GM18861 (cell line): Measurements from ENCODE around the gene IGFBP1.
A peak's percentile ranks its signal among the peaks of the same experiment; 100 is the strongest.

ENCODE experiments used
- ATAC-seq: cut with Tn5 transposase; IDR thresholded peaks from one replicate; pipeline ENCODE4 v1.9.1; 2021; ENCODE audit not compliant: unreplicated experiment

The IGFBP1 gene

GRCh38 chr7:45898222-45898621, 9.9 kb downstream of the IGFBP1 start:
- ATAC-seq: no peak

GRCh38 chr7:45901566-45901965, 13.3 kb downstream of the IGFBP1 start:
- no peak for ATAC-seq

GRCh38 chr7:45902820-45903219, 14.5 kb downstream of the IGFBP1 start:
- ATAC-seq: no peak

- ATAC-seq: no peak
Measured at GRCh38 chr7:45909561-45909960, 21.3 kb downstream of the IGFBP1 start.

GRCh38 chr7:45910855-45911254, 22.6 kb downstream of the IGFBP1 start:
- no peak for ATAC-seq

- no peak for ATAC-seq
Measured at GRCh38 chr7:45911311-45911710, 23.0 kb downstream of the IGFBP1 start.

GRCh38 chr7:45912972-45913371, 24.7 kb downstream of the IGFBP1 start:
- no peak for ATAC-seq

- ATAC-seq: no peak
Measured at GRCh38 chr7:45914911-45915310, 26.6 kb downstream of the IGFBP1 start.

- no peak for ATAC-seq
Measured at GRCh38 chr7:45915606-45916005, 27.3 kb downstream of the IGFBP1 start.

GRCh38 chr7:45917064-45917463, 28.8 kb downstream of the IGFBP1 start:
- ATAC-seq: no peak

GRCh38 chr7:45917658-45918057, 29.4 kb downstream of the IGFBP1 start:
- ATAC-seq: peak; percentile 72

- no peak for ATAC-seq
Measured at GRCh38 chr7:45918556-45918955, 30.3 kb downstream of the IGFBP1 start.

- no peak for ATAC-seq
Measured at GRCh38 chr7:45919231-45919784, 31.0 kb downstream of the IGFBP1 start.

- ATAC-seq: no peak
Measured at GRCh38 chr7:45919993-45920459, 31.7 kb downstream of the IGFBP1 start.

GRCh38 chr7:45920502-45921380, 32.5 kb downstream of the IGFBP1 start, which contains the start of gene IGFBP3:
IGFBP3 (minus strand) TSS chr7:45921272; CDS start chr7:45921140, 132 bp downstream.
- ATAC-seq: no peak

GRCh38 chr7:45921381-45921698, 33.1 kb downstream of the IGFBP1 start:
- no peak for ATAC-seq

GRCh38 chr7:45921699-45922519, 33.6 kb downstream of the IGFBP1 start:
- ATAC-seq: no peak

- no peak for ATAC-seq
Measured at GRCh38 chr7:45922810-45923209, 34.5 kb downstream of the IGFBP1 start.

- no peak for ATAC-seq
Measured at GRCh38 chr7:45923290-45923689, 35.0 kb downstream of the IGFBP1 start.

GRCh38 chr7:45923818-45924217, 35.5 kb downstream of the IGFBP1 start:
- no peak for ATAC-seq

GRCh38 chr7:45924283-45924682, 36.0 kb downstream of the IGFBP1 start:
- no peak for ATAC-seq

GRCh38 chr7:45927721-45928120, 39.4 kb downstream of the IGFBP1 start:
- ATAC-seq: no peak
